HG02852 (cell line): ENCODE measurements around the gene CSN1S1.

ENCODE experiments used
- ATAC-seq: cut with Tn5 transposase; IDR thresholded peaks from one replicate; pipeline ENCODE4 v1.9.1; 2021; ENCODE audit warnings: mild to moderate bottlenecking, moderate library complexity; ENCODE audit not compliant: unreplicated experiment

The CSN1S1 gene

GRCh38 chr4:69991016-69991415 lies 60.1 kb downstream of the CSN1S1 start:
- no peak for ATAC-seq

- ATAC-seq, result no peak
These were observed 63.9 kb downstream of the CSN1S1 start for GRCh38 chr4:69994782-69995181.

GRCh38 chr4:69995526-69996016 lies 64.7 kb downstream of the CSN1S1 start, which contains the start of gene STATH:
Gene STATH, plus strand, starts transcription at chr4:69995966. Its CDS starts 2,472 bp downstream, at chr4:69998438.
- no peak for ATAC-seq
